Activated naive CD8-positive, alpha-beta T cell treated with anti-CD3 and anti-CD28 coated beads, Interleukin-2, amount 50 U/mL, for 24 hours (primary cell): ENCODE results near the gene UXT.
"Not testable (repeated sequence)": the region's sequence is repeated elsewhere in the genome, so short reads cannot be mapped to it uniquely, and the experiment has no call there.

Source experiments
- ATAC-seq: fragments of 150-1000 bp; cut with Tn5 transposase; one replicate; pipeline ENCODE4 v1.10.0; 2021
- DNase-seq: peaks from one replicate; pipeline ENCODE4 v3.0.0; 2021
- H3K27ac Mint-ChIP-seq: one replicate; pipeline ENCODE4 v1.8.0; 2021; ENCODE audit warnings: mild to moderate bottlenecking, mixed read lengths
- H3K27me3 Mint-ChIP-seq: one replicate; pipeline ENCODE4 v1.8.0; 2021; ENCODE audit warnings: mixed read lengths
- H3K36me3 Mint-ChIP-seq: one replicate; pipeline ENCODE4 v1.8.0; 2021; ENCODE audit warnings: low read depth, mixed read lengths
- H3K4me1 Mint-ChIP-seq: one replicate; pipeline ENCODE4 v1.8.0; 2021; ENCODE audit warnings: mixed read lengths
- H3K4me3 Mint-ChIP-seq: one replicate; pipeline ENCODE4 v1.8.0; 2021; ENCODE audit warnings: mild to moderate bottlenecking, moderate library complexity, mixed read lengths
- H3K9me3 Mint-ChIP-seq: one replicate; pipeline ENCODE4 v1.8.0; 2021; ENCODE audit warnings: mixed read lengths

UXT gene

GRCh38 chrX:47658684-47659420, at the start of gene UXT:
UXT (minus strand) TSS chrX:47659180; CDS start chrX:47658927, 253 bp downstream.
- DNase-seq, result peak; percentile 92
- Mint-ChIP-seq H3K4me3 (peak within 1 kb of the TSS; percentile 88), H3K4me1 (peaks cover 53% of the 10 kb centered on the region), H3K36me3 (peaks cover 41% of the 10 kb centered on the region), H3K9me3 (peaks cover 4% of the 10 kb centered on the region), H3K27ac (peak within 1 kb of the TSS; percentile 95), H3K27me3 (no peaks in the 10 kb centered on the region)
- peak; percentile 85 for ATAC-seq

GRCh38 chrX:47707031-47707780, 48.2 kb upstream of the UXT start:
- peaks cover 4% of the 10 kb centered on the region for H3K27me3 Mint-ChIP-seq
- H3K4me1 Mint-ChIP-seq, result no peaks in the 10 kb centered on the region
- H3K4me3 Mint-ChIP-seq, result no peak overlapping the region
- DNase-seq (no peak), ATAC-seq (no peak)
- no peaks in the 10 kb centered on the region for H3K36me3 Mint-ChIP-seq
- H3K9me3 Mint-ChIP-seq, result no peaks in the 10 kb centered on the region
- H3K27ac Mint-ChIP-seq, result no peak overlapping the region

GRCh38 chrX:47706575-47706974, 47.6 kb upstream of the UXT start:
- peaks cover 4% of the 10 kb centered on the region for H3K27me3 Mint-ChIP-seq
- no peaks in the 10 kb centered on the region for H3K4me1 Mint-ChIP-seq
- no peaks in the 10 kb centered on the region for H3K9me3 Mint-ChIP-seq
- H3K36me3 Mint-ChIP-seq, result no peaks in the 10 kb centered on the region
- ATAC-seq (no peak), DNase-seq (no peak)
- no peak overlapping the region for H3K27ac Mint-ChIP-seq
- no peak overlapping the region for H3K4me3 Mint-ChIP-seq

- Mint-ChIP-seq H3K27ac (no peak overlapping the region), H3K36me3 (no peaks in the 10 kb centered on the region), H3K4me1 (no peaks in the 10 kb centered on the region), H3K9me3 (no peaks in the 10 kb centered on the region), H3K4me3 (no peak overlapping the region), H3K27me3 (peaks cover 4% of the 10 kb centered on the region)
- ATAC-seq (no peak), DNase-seq (no peak)
Measured at GRCh38 chrX:47704736-47705135, 45.8 kb upstream of the UXT start.

DNA sequence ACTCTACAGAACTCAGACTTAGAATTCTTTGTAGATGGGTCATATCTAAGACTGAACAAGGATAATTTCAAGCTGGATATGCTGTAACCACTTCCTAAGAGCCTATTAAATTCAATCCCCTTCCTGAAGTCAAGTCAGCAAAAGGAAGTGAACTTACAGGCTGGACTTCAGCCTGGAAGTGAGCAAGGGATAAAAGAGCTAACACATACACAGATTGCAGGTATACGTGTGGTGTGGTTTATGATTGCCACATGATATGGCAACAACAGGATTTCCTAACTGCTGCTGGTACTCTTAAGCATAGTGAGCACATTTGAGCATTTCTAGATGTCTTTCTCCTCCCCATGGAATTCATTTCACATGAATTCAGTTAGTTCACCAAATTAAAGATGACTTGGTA, 38.2 kb upstream of the UXT start:
- Mint-ChIP-seq H3K27ac (no peak overlapping the region), H3K27me3 (peaks cover 2% of the 10 kb centered on the region), H3K4me3 (no peak overlapping the region), H3K4me1 (no peaks in the 10 kb centered on the region), H3K9me3 (no peaks in the 10 kb centered on the region), H3K36me3 (no peaks in the 10 kb centered on the region)
- DNase-seq (no peak), ATAC-seq (no peak)

- H3K27ac Mint-ChIP-seq, result no peak overlapping the region
- peaks cover 1% of the 10 kb centered on the region for H3K27me3 Mint-ChIP-seq
- no peaks in the 10 kb centered on the region for H3K9me3 Mint-ChIP-seq
- no peaks in the 10 kb centered on the region for H3K4me1 Mint-ChIP-seq
- DNase-seq (no peak), ATAC-seq (no peak)
- no peaks in the 10 kb centered on the region for H3K36me3 Mint-ChIP-seq
- no peak overlapping the region for H3K4me3 Mint-ChIP-seq
Measured at GRCh38 chrX:47690175-47690574, 31.2 kb upstream of the UXT start.

DNA sequence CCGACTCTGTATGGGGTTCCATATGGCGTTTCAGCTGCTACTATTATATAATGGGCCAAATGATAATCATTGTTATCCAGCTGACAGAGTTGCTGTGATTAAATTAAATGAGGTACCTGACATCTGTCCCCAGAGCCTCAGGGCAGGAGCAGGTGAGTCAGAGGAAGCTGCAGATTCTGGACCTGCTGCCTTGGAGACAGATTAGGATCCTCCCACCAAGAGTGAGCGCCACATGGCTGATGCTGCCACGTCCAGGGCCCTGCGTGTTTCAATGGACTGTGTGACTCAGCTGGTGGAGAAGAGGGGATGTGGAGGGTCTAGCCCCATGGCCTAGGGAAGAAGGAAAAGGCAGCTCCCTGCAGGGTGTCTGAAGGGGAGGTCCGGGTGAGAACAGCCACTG, 28.3 kb upstream of the UXT start:
- Mint-ChIP-seq H3K27ac (no peak overlapping the region), H3K27me3 (peaks cover 1% of the 10 kb centered on the region), H3K4me3 (no peak overlapping the region), H3K9me3 (no peaks in the 10 kb centered on the region), H3K4me1 (no peaks in the 10 kb centered on the region), H3K36me3 (no peaks in the 10 kb centered on the region)
- ATAC-seq, result no peak
- DNase-seq, result no peak

- no peak overlapping the region for H3K27ac Mint-ChIP-seq
- no peaks in the 10 kb centered on the region for H3K36me3 Mint-ChIP-seq
- DNase-seq (no peak), ATAC-seq (no peak)
- no peaks in the 10 kb centered on the region for H3K9me3 Mint-ChIP-seq
- H3K27me3 Mint-ChIP-seq, result peaks cover 1% of the 10 kb centered on the region
- no peak overlapping the region for H3K4me3 Mint-ChIP-seq
- peaks cover 2% of the 10 kb centered on the region for H3K4me1 Mint-ChIP-seq
Measured at GRCh38 chrX:47683829-47684205, 24.8 kb upstream of the UXT start.

DNA sequence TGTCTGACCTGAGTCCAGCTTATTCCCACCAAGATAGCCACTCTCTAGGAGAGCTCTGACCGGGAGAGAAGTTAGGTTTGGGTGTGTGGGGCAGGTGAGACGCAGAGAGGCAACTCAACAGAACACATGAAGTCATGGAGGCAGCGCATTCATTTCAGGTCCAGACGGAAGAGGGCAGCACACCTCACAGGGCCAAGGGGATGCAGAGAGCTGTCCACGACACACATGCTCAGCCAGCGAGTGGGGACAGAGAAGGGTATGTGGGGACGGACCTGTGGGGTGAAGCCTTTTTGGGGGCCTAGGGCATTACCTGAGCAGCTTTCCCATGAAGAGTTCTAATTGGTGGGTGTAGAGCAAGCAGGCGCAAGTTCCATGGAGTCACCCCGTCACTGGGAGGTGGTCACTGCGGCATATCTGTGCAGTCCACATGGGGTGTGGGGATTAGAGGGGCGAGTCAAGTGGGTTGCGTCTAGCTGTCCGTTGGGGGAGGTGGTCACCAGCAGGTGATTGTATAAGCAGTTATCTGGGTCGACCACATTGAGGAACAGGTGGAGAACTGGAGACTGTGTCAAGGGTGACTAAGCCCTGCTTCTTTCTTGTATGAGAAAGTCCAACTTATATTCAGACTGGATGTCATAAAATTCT, 24.3 kb upstream of the UXT start:
- DNase-seq, result no peak
- no peak for ATAC-seq
- H3K9me3 Mint-ChIP-seq, result no peaks in the 10 kb centered on the region
- peaks cover 2% of the 10 kb centered on the region for H3K4me1 Mint-ChIP-seq
- no peaks in the 10 kb centered on the region for H3K36me3 Mint-ChIP-seq
- H3K27me3 Mint-ChIP-seq, result peaks cover 1% of the 10 kb centered on the region
- no peak overlapping the region for H3K4me3 Mint-ChIP-seq
- no peak overlapping the region for H3K27ac Mint-ChIP-seq

DNA sequence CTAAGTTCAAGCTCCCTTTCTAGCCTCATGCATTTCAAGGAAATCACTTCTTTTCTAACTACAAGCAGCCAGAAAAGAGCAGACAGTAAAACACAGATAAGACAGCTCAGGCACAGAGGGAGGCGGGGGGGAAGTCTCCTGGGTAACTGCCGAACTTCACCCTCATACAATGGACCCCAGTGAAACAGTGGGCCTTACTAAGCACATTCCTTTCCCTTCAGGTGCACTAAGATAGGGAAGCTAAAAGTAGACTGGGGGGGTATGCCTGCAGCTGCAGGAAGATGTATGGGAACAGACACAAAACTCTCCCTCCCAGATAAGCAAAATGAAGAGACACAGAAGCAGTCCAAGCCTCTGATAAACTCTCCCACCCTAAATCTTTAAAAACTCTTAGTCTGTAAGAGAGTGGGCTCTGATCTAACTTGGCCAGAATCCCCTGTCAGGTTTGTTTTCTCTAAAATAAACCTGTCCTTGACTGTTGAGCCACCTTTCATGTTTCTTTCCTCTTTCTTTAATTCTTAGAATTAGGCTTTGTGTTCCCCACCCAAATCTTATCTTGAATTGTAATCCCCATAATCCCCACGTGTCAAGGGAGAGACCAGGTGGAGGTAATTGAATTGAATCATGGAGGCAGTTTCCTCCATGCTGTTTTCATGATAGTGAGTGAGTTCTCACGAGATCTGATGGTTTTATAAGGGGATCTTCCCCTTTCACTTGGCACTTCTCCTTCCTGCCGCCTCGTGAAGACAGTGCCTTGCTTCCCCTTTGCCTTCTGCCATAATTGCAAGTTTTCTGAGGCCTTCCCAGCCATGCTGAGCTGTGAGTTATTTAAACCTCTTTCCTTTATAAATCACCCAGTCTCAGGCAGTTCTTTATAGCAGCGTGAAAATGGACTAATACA, 17.2 kb upstream of the UXT start:
- not testable (repeated sequence) for H3K36me3 Mint-ChIP-seq, H3K9me3 Mint-ChIP-seq, H3K27ac Mint-ChIP-seq, H3K4me1 Mint-ChIP-seq, DNase-seq, H3K27me3 Mint-ChIP-seq, H3K4me3 Mint-ChIP-seq, ATAC-seq

- ATAC-seq (no peak), DNase-seq (no peak)
- no peaks in the 10 kb centered on the region for H3K4me1 Mint-ChIP-seq
- no peaks in the 10 kb centered on the region for H3K36me3 Mint-ChIP-seq
- no peaks in the 10 kb centered on the region for H3K27me3 Mint-ChIP-seq
- H3K4me3 Mint-ChIP-seq, result no peak overlapping the region
- H3K27ac Mint-ChIP-seq, result no peak overlapping the region
- H3K9me3 Mint-ChIP-seq, result no peaks in the 10 kb centered on the region
Measured at GRCh38 chrX:47674776-47675175, 15.8 kb upstream of the UXT start.

- DNase-seq, H3K9me3 Mint-ChIP-seq, ATAC-seq, H3K27ac Mint-ChIP-seq, H3K36me3 Mint-ChIP-seq, H3K4me3 Mint-ChIP-seq, H3K27me3 Mint-ChIP-seq: not testable (repeated sequence)
- peaks cover 26% of the 10 kb centered on the region for H3K4me1 Mint-ChIP-seq
Measured at GRCh38 chrX:47665797-47666196, 6.8 kb upstream of the UXT start.

GRCh38 chrX:47664737-47665136, 5.8 kb upstream of the UXT start:
- Mint-ChIP-seq H3K27me3 (no peaks in the 10 kb centered on the region), H3K4me1 (peaks cover 33% of the 10 kb centered on the region), H3K36me3 (peaks cover 8% of the 10 kb centered on the region), H3K4me3 (no peak overlapping the region), H3K27ac (peak overlapping the region; percentile 85), H3K9me3 (no peaks in the 10 kb centered on the region)
- DNase-seq, result no peak
- no peak for ATAC-seq

GRCh38 chrX:47662144-47662657, 3.2 kb upstream of the UXT start:
- H3K4me3 Mint-ChIP-seq, result peak overlapping the region; percentile 38
- ATAC-seq (peak; percentile 41), DNase-seq (peak; percentile 41)
- peaks cover 4% of the 10 kb centered on the region for H3K9me3 Mint-ChIP-seq
- H3K36me3 Mint-ChIP-seq, result peaks cover 20% of the 10 kb centered on the region
- no peaks in the 10 kb centered on the region for H3K27me3 Mint-ChIP-seq
- H3K4me1 Mint-ChIP-seq, result peaks cover 50% of the 10 kb centered on the region
- H3K27ac Mint-ChIP-seq, result peak overlapping the region; percentile 98
